ENCODE results near the gene ZNF606. TPM values are rescaled to one million over a fixed set of nuclear protein-coding genes. Genes with fewer than 3 reads are reported as not detected.

ZNF606 gene
- total RNA-seq, 2 experiments from 2014 or later: 1.3 to 3.2 TPM

GRCh38 chr19:58021541-58022282 lies 19.1 kb upstream of the ZNF606 start:
- intact Hi-C loops (cut with micrococcal nuclease; ENCODE audit: unreplicated experiment): no loop called here
- Histone ChIP-seq H3K79me2 (ENCODE audit: insufficient read depth, low read depth, low read length) (no peaks in the 10 kb centered on the region), H3K4me2 (ENCODE audit: low read length) (no peak overlapping the region), H3K4me1 (ENCODE audit: insufficient read depth, low read length, poor library complexity, severe bottlenecking) (no peaks in the 10 kb centered on the region), H3K4me3 (ENCODE audit: low read depth, low read length, poor library complexity, severe bottlenecking) (no peak overlapping the region), H3K9me3 (ENCODE audit: low read length) (no peaks in the 10 kb centered on the region), H4K20me1 (ENCODE audit: insufficient read depth, low read length) (no peaks in the 10 kb centered on the region), H2AFZ (ENCODE audit: low read length) (no peak overlapping the region), H3K36me3 (ENCODE audit: insufficient read depth, low read length) (no peaks in the 10 kb centered on the region), H3K9me2 (ENCODE audit: insufficient read depth, low read length) (no peaks in the 10 kb centered on the region), H3K27ac (ENCODE audit: low read depth, low read length, poor library complexity, severe bottlenecking) (no peak overlapping the region)
- DNase-seq (ENCODE audit: low spot score): no peak
- ChIA-PET CTCF (ENCODE audit: unreplicated experiment) (no interaction called here), POLR2A (no interaction called here)
- no peak for TF ChIP-seq CTCF (conservative IDR thresholded peaks at IDR 0.05; ENCODE audit: low read length)
- TF ChIP-seq EZH2phosphoT487 (IDR thresholded peaks at IDR 0.05; ENCODE audit: borderline replicate concordance, low read depth, low read length): no peak
- BruUV-seq (replicated peaks): no TSS peak

GRCh38 chr19:58020129-58020528 lies 17.5 kb upstream of the ZNF606 start:
- Histone ChIP-seq H3K9me2 (ENCODE audit: insufficient read depth, low read length) (no peaks in the 10 kb centered on the region), H2AFZ (ENCODE audit: low read length) (no peak overlapping the region), H3K79me2 (ENCODE audit: insufficient read depth, low read depth, low read length) (no peaks in the 10 kb centered on the region), H3K4me2 (ENCODE audit: low read length) (no peak overlapping the region), H4K20me1 (ENCODE audit: insufficient read depth, low read length) (no peaks in the 10 kb centered on the region), H3K36me3 (ENCODE audit: insufficient read depth, low read length) (no peaks in the 10 kb centered on the region), H3K4me1 (ENCODE audit: insufficient read depth, low read length, poor library complexity, severe bottlenecking) (no peaks in the 10 kb centered on the region), H3K27ac (ENCODE audit: low read depth, low read length, poor library complexity, severe bottlenecking) (no peak overlapping the region), H3K4me3 (ENCODE audit: low read depth, low read length, poor library complexity, severe bottlenecking) (no peak overlapping the region), H3K9me3 (ENCODE audit: low read length) (no peaks in the 10 kb centered on the region)
- DNase-seq (ENCODE audit: low spot score): no peak
- POLR2A ChIA-PET: no interaction called here
- BruUV-seq (replicated peaks): no TSS peak
- TF ChIP-seq CTCF (conservative IDR thresholded peaks at IDR 0.05; ENCODE audit: low read length) (no peak), EZH2phosphoT487 (IDR thresholded peaks at IDR 0.05; ENCODE audit: borderline replicate concordance, low read depth, low read length) (no peak)
- CTCF ChIA-PET (ENCODE audit: unreplicated experiment): no interaction called here
- intact Hi-C loops (cut with micrococcal nuclease; ENCODE audit: unreplicated experiment): no loop called here

GRCh38 chr19:58014141-58014540 lies 11.5 kb upstream of the ZNF606 start:
- DNase-seq (ENCODE audit: low spot score): no peak
- TF ChIP-seq CTCF (conservative IDR thresholded peaks at IDR 0.05; ENCODE audit: low read length) (no peak), EZH2phosphoT487 (IDR thresholded peaks at IDR 0.05; ENCODE audit: borderline replicate concordance, low read depth, low read length) (no peak)
- intact Hi-C loops (cut with micrococcal nuclease; ENCODE audit: unreplicated experiment): no loop called here
- Histone ChIP-seq H3K79me2 (ENCODE audit: insufficient read depth, low read depth, low read length) (no peaks in the 10 kb centered on the region), H3K9me3 (ENCODE audit: low read length) (no peaks in the 10 kb centered on the region), H3K36me3 (ENCODE audit: insufficient read depth, low read length) (no peaks in the 10 kb centered on the region), H3K4me3 (ENCODE audit: low read depth, low read length, poor library complexity, severe bottlenecking) (no peak overlapping the region), H3K9me2 (ENCODE audit: insufficient read depth, low read length) (no peaks in the 10 kb centered on the region), H3K4me2 (ENCODE audit: low read length) (no peak overlapping the region), H3K4me1 (ENCODE audit: insufficient read depth, low read length, poor library complexity, severe bottlenecking) (no peaks in the 10 kb centered on the region), H3K27ac (ENCODE audit: low read depth, low read length, poor library complexity, severe bottlenecking) (no peak overlapping the region), H4K20me1 (ENCODE audit: insufficient read depth, low read length) (no peaks in the 10 kb centered on the region), H2AFZ (ENCODE audit: low read length) (no peak overlapping the region)
- BruUV-seq (replicated peaks): no TSS peak
- POLR2A ChIA-PET: no interaction called here
- CTCF ChIA-PET (ENCODE audit: unreplicated experiment): no interaction called here
